GM13976 (cell line): ENCODE data around the gene PRDM1.
"Not testable (repeated sequence)": the region's sequence is repeated elsewhere in the genome, so short reads cannot be mapped to it uniquely, and the experiment has no call there.

ENCODE experiments used
- DNase-seq: peaks from one replicate; pipeline ENCODE4 v3.0.0; 2012; ENCODE audit warnings: low spot score
- in situ Hi-C: fragments of 300-500 bp; cut with MboI; formaldehyde crosslinking; loops from one replicate; pipeline ENCODE4 v1.12.0; 2022; ENCODE audit warnings: low sequenced_read_pairs, mixed read lengths, inconsistent platforms; ENCODE audit not compliant: unreplicated experiment
- TF ChIP-seq, protein P1 (sequence below): IDR thresholded peaks from 2 replicates; pipeline ENCODE4 v1.5.1; 2012; ENCODE audit warnings: borderline replicate concordance, mild to moderate bottlenecking; ENCODE audit not compliant: insufficient read depth; ENCODE audit errors: extremely low read depth, missing control alignments, control extremely low read depth

PRDM1 gene

DNA sequence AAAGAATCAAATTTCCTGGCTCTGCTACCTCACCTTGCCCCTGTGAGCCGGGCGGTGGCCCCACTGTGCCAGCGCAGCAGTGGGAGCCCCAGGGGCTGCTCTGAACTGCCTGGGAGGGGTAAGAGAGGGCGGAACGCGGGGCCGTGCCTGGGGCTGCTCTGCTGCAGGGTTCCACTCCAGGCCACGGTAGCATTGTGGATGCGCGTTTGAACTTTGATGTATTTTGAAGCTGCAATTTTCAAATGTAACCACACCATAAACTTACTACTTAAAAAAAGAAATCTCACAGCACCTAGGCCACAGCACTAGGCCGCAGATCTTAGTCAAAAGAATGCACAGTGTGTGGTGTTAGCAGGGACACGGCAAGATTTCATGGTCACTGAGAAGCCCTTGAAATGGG, 57.5 kb downstream of the PRDM1 start:
- in situ Hi-C loops = no loop called here
- DNase-seq = no peak
- TF ChIP-seq, protein P1, sequence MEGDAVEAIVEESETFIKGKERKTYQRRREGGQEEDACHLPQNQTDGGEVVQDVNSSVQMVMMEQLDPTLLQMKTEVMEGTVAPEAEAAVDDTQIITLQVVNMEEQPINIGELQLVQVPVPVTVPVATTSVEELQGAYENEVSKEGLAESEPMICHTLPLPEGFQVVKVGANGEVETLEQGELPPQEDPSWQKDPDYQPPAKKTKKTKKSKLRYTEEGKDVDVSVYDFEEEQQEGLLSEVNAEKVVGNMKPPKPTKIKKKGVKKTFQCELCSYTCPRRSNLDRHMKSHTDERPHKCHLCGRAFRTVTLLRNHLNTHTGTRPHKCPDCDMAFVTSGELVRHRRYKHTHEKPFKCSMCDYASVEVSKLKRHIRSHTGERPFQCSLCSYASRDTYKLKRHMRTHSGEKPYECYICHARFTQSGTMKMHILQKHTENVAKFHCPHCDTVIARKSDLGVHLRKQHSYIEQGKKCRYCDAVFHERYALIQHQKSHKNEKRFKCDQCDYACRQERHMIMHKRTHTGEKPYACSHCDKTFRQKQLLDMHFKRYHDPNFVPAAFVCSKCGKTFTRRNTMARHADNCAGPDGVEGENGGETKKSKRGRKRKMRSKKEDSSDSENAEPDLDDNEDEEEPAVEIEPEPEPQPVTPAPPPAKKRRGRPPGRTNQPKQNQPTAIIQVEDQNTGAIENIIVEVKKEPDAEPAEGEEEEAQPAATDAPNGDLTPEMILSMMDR = no peak

DNA sequence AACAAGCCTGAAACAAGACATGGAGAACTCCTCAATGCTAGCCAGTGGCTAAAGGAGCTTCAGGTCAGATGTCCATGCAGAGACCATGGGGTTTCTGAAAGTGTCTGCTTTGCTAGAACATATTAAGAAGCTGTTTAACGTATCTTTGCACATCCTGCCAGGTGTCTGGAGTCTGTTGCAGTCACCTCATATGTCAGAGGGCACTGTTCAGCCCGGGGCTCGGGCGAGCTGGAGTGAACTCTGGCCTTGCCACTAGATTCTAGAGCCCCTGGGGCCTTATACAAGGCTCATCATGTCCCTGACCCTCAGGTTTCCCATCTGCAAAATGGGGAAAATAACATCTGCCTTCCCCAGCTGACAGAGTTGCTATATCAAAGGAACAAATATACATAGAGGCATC, 59.0 kb downstream of the PRDM1 start:
- TF ChIP-seq, protein P1 = no peak
- DNase-seq = no peak
- in situ Hi-C loops = no loop called here

DNA sequence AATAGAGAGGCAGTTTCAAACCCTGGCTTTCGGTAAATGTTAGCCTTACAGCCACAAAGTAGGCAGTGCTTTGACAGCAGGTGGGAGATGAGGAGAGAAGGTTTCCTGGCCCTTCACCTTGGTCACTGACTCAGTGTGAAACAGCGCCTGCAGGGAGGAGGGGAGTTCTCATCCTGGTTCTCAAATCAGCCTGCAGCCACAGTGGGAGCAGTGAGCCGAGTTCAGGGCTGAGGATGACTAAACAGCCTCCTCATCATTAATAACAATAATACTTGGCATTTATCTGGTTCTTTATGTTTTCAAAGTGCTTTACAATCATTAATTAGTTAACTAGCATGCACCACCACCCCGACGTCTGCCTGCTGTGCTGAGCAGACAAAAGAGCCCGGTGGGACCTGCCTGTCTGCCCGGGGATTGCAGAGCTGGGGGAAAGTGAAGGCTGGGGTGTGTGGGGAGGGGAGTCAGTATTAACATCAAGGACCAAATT, 59.6 kb downstream of the PRDM1 start:
- in situ Hi-C loops = no loop called here
- TF ChIP-seq, protein P1 = no peak
- DNase-seq = no peak

DNA sequence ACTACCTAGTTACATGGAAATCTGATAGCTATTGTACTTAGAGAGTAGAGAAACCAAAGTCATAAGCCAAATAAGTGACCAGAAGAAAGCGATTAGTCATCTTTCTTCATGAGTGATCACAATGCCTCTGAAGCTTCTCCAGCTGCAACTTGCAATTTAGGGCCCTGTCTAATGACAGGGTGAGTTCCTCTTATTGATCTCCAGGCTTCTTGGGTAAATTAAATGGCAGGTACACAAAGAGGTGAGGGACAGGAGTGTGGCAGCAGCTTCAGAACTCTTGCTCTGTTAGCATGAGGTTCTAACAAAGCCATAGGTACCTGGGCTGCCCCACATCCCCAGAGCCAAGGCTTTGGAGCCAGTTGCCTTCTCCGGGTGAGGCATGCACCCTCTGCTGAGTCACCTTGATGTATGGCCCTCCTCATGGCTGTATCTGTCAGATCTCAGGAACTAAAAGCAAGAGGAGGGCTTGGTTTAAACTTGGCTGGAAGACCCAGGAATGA, 60.8 kb downstream of the PRDM1 start:
- TF ChIP-seq, protein P1 = no peak
- peak; percentile 65 for DNase-seq
- in situ Hi-C loops = no loop called here

DNA sequence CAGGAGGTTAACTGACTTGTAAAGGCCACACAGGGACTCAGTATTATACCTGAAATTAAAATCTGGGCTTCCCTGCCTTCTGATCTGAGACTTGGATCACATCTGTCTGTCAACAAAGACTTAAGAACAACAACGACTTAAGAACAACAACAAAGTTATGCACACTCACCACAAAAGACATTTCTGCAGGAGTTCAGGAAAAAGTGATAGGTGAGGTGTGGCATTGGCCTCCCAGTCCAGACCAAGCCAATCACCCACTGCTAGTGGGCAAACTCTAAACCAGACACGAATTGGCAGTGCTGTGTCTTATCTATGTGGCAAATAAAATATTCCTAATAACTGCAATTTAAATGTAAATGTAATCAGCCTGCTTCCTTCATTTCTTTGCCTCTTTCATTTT, 61.3 kb downstream of the PRDM1 start:
- TF ChIP-seq, protein P1 = no peak
- DNase-seq = no peak
- in situ Hi-C loops = no loop called here

DNA sequence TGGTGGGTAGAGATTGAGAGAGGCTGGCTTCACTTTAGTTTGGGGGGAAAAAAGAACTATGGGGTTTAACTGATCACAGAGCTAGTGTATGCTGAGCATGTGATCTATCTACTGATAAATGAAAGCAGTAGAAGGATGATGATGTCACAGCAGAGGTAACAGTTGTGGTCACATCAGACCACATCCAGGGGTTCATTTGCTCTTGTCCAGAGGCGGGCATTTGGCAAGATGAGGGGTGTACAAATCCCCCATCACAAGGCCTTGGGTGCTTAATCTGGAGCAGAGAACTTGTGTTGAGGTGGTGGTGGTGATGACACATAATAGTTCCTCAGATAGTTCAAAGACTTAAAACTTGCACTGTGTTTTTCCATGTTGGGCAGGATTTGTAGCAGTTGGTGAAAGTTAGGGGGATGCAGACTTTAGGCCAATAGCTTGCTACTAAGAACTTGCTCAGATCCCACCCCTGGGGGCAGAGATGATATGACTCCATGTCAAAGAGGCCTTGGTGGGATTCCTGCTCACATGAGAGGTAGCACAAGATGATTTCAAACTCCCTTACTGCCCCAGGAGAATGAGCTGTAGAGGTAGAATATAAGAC, 63.4 kb downstream of the PRDM1 start:
- DNase-seq = no peak
- TF ChIP-seq, protein P1 = no peak
- in situ Hi-C loops = no loop called here

DNA sequence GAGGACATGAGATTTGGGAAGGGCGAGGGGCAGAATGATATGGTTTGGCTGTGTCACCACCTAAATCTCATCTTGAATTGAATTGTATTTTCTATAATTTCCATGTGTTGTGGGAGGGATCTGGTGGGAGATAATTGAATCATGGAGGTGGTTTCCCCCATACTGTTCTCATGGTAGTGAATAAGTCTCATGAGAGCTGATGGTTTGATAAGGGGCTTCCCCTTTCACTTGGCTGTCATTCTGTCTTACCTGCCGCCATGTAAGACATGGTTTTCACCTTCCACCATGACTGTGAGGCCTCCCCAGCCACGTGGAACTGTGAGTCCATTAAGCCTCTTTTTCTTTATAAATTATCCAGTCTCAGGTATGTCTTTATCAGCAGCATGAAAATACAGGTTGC, 66.3 kb downstream of the PRDM1 start:
- DNase-seq, in situ Hi-C loops: not testable (repeated sequence)
